Right cardiac atrium (tissue), 5 donors: Measurements from ENCODE around the gene SLC29A3. TPM values are rescaled to one million over a fixed set of nuclear protein-coding genes. Genes with fewer than 3 reads are reported as not detected.
A peak's percentile ranks its signal among the peaks of the same experiment; 100 is the strongest.
"Not testable (repeated sequence)": the region's sequence is repeated elsewhere in the genome, so short reads cannot be mapped to it uniquely, and the experiment has no call there.

Experiments
- ATAC-seq, 2 donors: fragments of 200-7000 bp; cut with Tn5 transposase; one replicate each; pipeline versions ENCODE4 v1.8.0 to v1.9.1; 2020; ENCODE audit warnings: moderate library complexity in 2 of 2, mild to moderate bottlenecking in 1 of 2
- DNase-seq, 3 donors: peaks; one replicate each; pipeline ENCODE4 v3.0.0-alpha.2; 2020
- H3K27ac ChIP-seq: one replicate; pipeline ENCODE4 v1.5.1; 2013; ENCODE audit warnings: mild to moderate bottlenecking, low read length, control low read depth, moderate library complexity
- H3K27me3 ChIP-seq: one replicate; pipeline ENCODE4 v1.6.1; 2013; ENCODE audit not compliant: control insufficient read depth, insufficient read depth
- H3K4me1 ChIP-seq: one replicate; pipeline ENCODE4 v1.6.1; 2013; ENCODE audit warnings: low read length; ENCODE audit not compliant: control insufficient read depth, insufficient read depth
- H3K4me3 ChIP-seq: one replicate; pipeline ENCODE4 v1.5.1; 2013; ENCODE audit warnings: low read length, control low read depth
- H3K9me3 ChIP-seq: one replicate; pipeline ENCODE4 v1.6.1; 2013; ENCODE audit warnings: low read length; ENCODE audit not compliant: control insufficient read depth
- WGBS: extraction: QIAGEN DNeasy Blood & Tissue Kit; methylation state at CpG from one replicate; pipeline ENCODE4 v1.1.7; 2013; 5-methylcytosine and 5-hydroxymethylcytosine counted together
- intact Hi-C, 4 donors: fragments of 100-400 bp; cut with DNase I; formaldehyde crosslinking; loops; one replicate each; pipeline versions ENCODE4 v1.11.0 to v1.14.0; 2022 to 2023
- long read RNA-seq, 4 donors: library from polyadenylated mRNA; unstranded; transcript quantifications; one replicate each; pipeline ENCODE4 v2.0.0, GENCODE V29; 2020 to 2021
- polyA plus RNA-seq: library from polyadenylated mRNA; stranded (reverse); fragments of 200-250 nt; gene quantifications from one replicate; pipeline ENCODE4 v1.2.3, GENCODE V29; 2013
- total RNA-seq, 4 donors: library from RNA; stranded (reverse); fragmentation: NEBNext Ultra II Directional; extraction: Animal tissue kit (Norgen Biotek cat#: 25700); gene quantifications; one replicate each; pipeline ENCODE4 v1.2.1, GENCODE V29; 2021
- donor health status: healthy with polysubstance abuse.
- donor health status: DM: no; HTN: yes; CAD: no.
- donor health status: DM: no; HTN: no; CAD: no.
- donor health status: DM: no; HTN: yes; CAD: no; lungs with severe emphysema.
- donor health status: DM: yes; HTN: yes; CAD: no.

SLC29A3 gene
- 1 to 10 TPM; 2.2 to 2.7 (median 2.4) TPM for total RNA-seq
- 1.4 TPM for polyA plus RNA-seq
- long read RNA-seq, donor 1, partial matches to known transcripts, result 0 of 2 reads
- long read RNA-seq, donor 1, other reads (novel, unspliced or antisense), result 0 of 2 reads
- long read RNA-seq, donor 2, partial matches to known transcripts, result 0 of 2 reads
- long read RNA-seq, donor 2, other reads (novel, unspliced or antisense), result 0 of 2 reads
- long read RNA-seq, donor 3, partial matches to known transcripts, result 4 of 7 reads
- long read RNA-seq, donor 3, other reads (novel, unspliced or antisense), result 2 of 7 reads
- long read RNA-seq, donor 4, partial matches to known transcripts, result 1 of 2 reads
- long read RNA-seq, donor 4, other reads (novel, unspliced or antisense), result 1 of 2 reads

- H3K4me3 ChIP-seq, result peak within 1 kb of the TSS; percentile 82
- WGBS, result under 1% methylated on average over 62 of the region's 62 CpGs
- DNase-seq, result peak; percentile 84 to 94 (median 93)
- ATAC-seq, result peak; percentile 93
- no peaks in the 10 kb centered on the region for H3K4me1 ChIP-seq
- H3K27ac ChIP-seq, result peak within 1 kb of the TSS; percentile 22
- no peaks in the 10 kb centered on the region for H3K27me3 ChIP-seq
- intact Hi-C loops, result loop anchor here in 3 of 4 donors (5.0 to 10.0 kb wide), 8 partner anchors 56 to 496 kb away; no protein-coding TSS in a partner anchor
- H3K9me3 ChIP-seq, result no peaks in the 10 kb centered on the region
Measured at GRCh38 chr10:71319042-71319799, at the start of gene SLC29A3. TSS of gene SLC29A3 (plus strand) at chr10:71319259. CDS start at chr10:71319310, 51 bp downstream.

GRCh38 chr10:71269301-71270288 is 49.5 kb upstream of the SLC29A3 start:
- Histone ChIP-seq H3K27me3 (no peaks in the 10 kb centered on the region), H3K4me3 (no peak overlapping the region), H3K4me1 (peaks cover 16% of the 10 kb centered on the region), H3K27ac (peak overlapping the region; percentile 84), H3K9me3 (no peaks in the 10 kb centered on the region)
- peak; percentile 49 to 52 for ATAC-seq
- peak in 2 of 3 donors; percentile 63 to 77 for DNase-seq
- intact Hi-C loops, result loop anchor here (2.0 to 5.0 kb wide), 3 partner anchors 57 to 342 kb away; partner anchors contain the start of gene UNC5B (in 4 of the 4)
- 46% methylated on average over 11 of the region's 11 CpGs for WGBS

GRCh38 chr10:71270301-71271220 is 48.5 kb upstream of the SLC29A3 start:
- intact Hi-C loops, result loop anchor here in 2 of 4 donors (2.0 to 5.0 kb wide), 2 partner anchors 58 to 343 kb away; partner anchors contain the start of gene UNC5B (in 1 of the 2)
- H3K27ac ChIP-seq, result peak overlapping the region; percentile 61
- WGBS, result 56% methylated on average over 10 of the region's 10 CpGs
- H3K9me3 ChIP-seq, result no peaks in the 10 kb centered on the region
- DNase-seq (peak in 2 of 3 donors; percentile 69 to 82), ATAC-seq (peak; percentile 23 to 39)
- no peak overlapping the region for H3K4me3 ChIP-seq
- no peaks in the 10 kb centered on the region for H3K27me3 ChIP-seq
- peaks cover 12% of the 10 kb centered on the region for H3K4me1 ChIP-seq

GRCh38 chr10:71271662-71272055 is 47.4 kb upstream of the SLC29A3 start:
- no peaks in the 10 kb centered on the region for H3K9me3 ChIP-seq
- ATAC-seq, result no peak
- no peak overlapping the region for H3K4me3 ChIP-seq
- DNase-seq, result peak in 2 of 3 donors; percentile 49 to 55
- no peaks in the 10 kb centered on the region for H3K27me3 ChIP-seq
- H3K4me1 ChIP-seq, result peaks cover 5% of the 10 kb centered on the region
- intact Hi-C loops, result loop anchor here in 2 of 4 donors (2.0 to 5.0 kb wide), 2 partner anchors 59 to 344 kb away; partner anchors contain the start of gene UNC5B (in 1 of the 2)
- WGBS, result 73% methylated on average over 14 of the region's 14 CpGs
- H3K27ac ChIP-seq, result no peak overlapping the region

GRCh38 chr10:71272056-71272771 is 46.8 kb upstream of the SLC29A3 start:
- no peak overlapping the region for H3K4me3 ChIP-seq
- WGBS, result 52% methylated on average over 15 of the region's 15 CpGs
- no peak overlapping the region for H3K27ac ChIP-seq
- no peaks in the 10 kb centered on the region for H3K9me3 ChIP-seq
- H3K27me3 ChIP-seq, result no peaks in the 10 kb centered on the region
- H3K4me1 ChIP-seq, result peaks cover 5% of the 10 kb centered on the region
- DNase-seq (peak in 2 of 3 donors; percentile 60 to 64), ATAC-seq (peak in 1 of 2 donors; percentile 2)
- intact Hi-C loops, result loop anchor here in 1 of 4 donors (5.0 kb wide), 1 partner anchor 345 kb away; no protein-coding TSS in a partner anchor

- 93% methylated on average over 11 of the region's 11 CpGs for WGBS
- not testable (repeated sequence) for H3K27me3 ChIP-seq, H3K9me3 ChIP-seq, ATAC-seq, H3K4me3 ChIP-seq, H3K4me1 ChIP-seq, H3K27ac ChIP-seq
- intact Hi-C loops, result loop anchor here in 1 of 4 donors (5.0 kb wide), 1 partner anchor 346 kb away; no protein-coding TSS in a partner anchor
- peak in 2 of 3 donors; percentile 12 to 42 for DNase-seq
Measured at GRCh38 chr10:71272974-71273373, 46.1 kb upstream of the SLC29A3 start.

- Histone ChIP-seq H3K4me1 (peaks cover 5% of the 10 kb centered on the region), H3K9me3 (no peaks in the 10 kb centered on the region), H3K4me3 (no peak overlapping the region), H3K27ac (no peak overlapping the region), H3K27me3 (no peaks in the 10 kb centered on the region)
- intact Hi-C loops, result loop anchor here in 1 of 4 donors (5.0 kb wide), 1 partner anchor 346 kb away; no protein-coding TSS in a partner anchor
- 95% methylated on average over 5 of the region's 5 CpGs for WGBS
- DNase-seq, result peak in 2 of 3 donors; percentile 8 to 28
- no peak for ATAC-seq
Measured at GRCh38 chr10:71273506-71273905, 45.6 kb upstream of the SLC29A3 start.

GRCh38 chr10:71274901-71275796 is 43.9 kb upstream of the SLC29A3 start:
- no peak overlapping the region for H3K27ac ChIP-seq
- H3K4me3 ChIP-seq, result no peak overlapping the region
- no peaks in the 10 kb centered on the region for H3K9me3 ChIP-seq
- intact Hi-C loops, result loop anchor here in 1 of 4 donors (5.0 kb wide), 1 partner anchor 348 kb away; no protein-coding TSS in a partner anchor
- H3K27me3 ChIP-seq, result no peaks in the 10 kb centered on the region
- peak in 2 of 3 donors; percentile 11 to 48 for DNase-seq
- peaks cover 5% of the 10 kb centered on the region for H3K4me1 ChIP-seq
- WGBS, result 59% methylated on average over 11 of the region's 11 CpGs
- no peak for ATAC-seq
